Calu3 (cell line): Measurements from ENCODE around the gene WRAP53. TPM values are rescaled to one million over a fixed set of nuclear protein-coding genes. Genes with fewer than 3 reads are reported as not detected.

Source experiments
- BruUV-seq: library from RNA; stranded (reverse); fragments of 400-500 nt; replicated peaks from 2 replicates; lab custom pipeline; 2021; lab: Mats Ljungman, UMichigan
- CTCF ChIA-PET: fragments of 300-600 bp; sonication (Branson Sonifier 250); formaldehyde crosslinking; loops from one replicate; lab custom pipeline; 2022; ENCODE audit warnings: antibody characterized with exemption; lab: Charles Lee
- DNase-seq: peaks from one replicate; pipeline ENCODE4 v3.0.0; 2022
- H3K27ac Mint-ChIP-seq: one replicate; pipeline ENCODE4 v1.8.0; 2022; ENCODE audit warnings: mixed read lengths; ENCODE audit not compliant: unreplicated experiment
- H3K27me3 Mint-ChIP-seq: one replicate; pipeline ENCODE4 v1.8.0; 2022; ENCODE audit warnings: mixed read lengths; ENCODE audit not compliant: unreplicated experiment
- H3K36me3 Mint-ChIP-seq: one replicate; pipeline ENCODE4 v1.8.0; 2022; ENCODE audit warnings: mild to moderate bottlenecking, moderate library complexity, mixed read lengths; ENCODE audit not compliant: insufficient read depth, unreplicated experiment
- H3K4me1 Mint-ChIP-seq: one replicate; pipeline ENCODE4 v1.8.0; 2022; ENCODE audit warnings: mild to moderate bottlenecking, low read depth, mixed read lengths; ENCODE audit not compliant: unreplicated experiment
- H3K4me3 Mint-ChIP-seq: one replicate; pipeline ENCODE4 v1.8.0; 2022; ENCODE audit warnings: mild to moderate bottlenecking, low read depth, moderate library complexity, mixed read lengths; ENCODE audit not compliant: unreplicated experiment
- H3K9me3 Mint-ChIP-seq: one replicate; pipeline ENCODE4 v1.8.0; 2022; ENCODE audit warnings: low read depth, mixed read lengths; ENCODE audit not compliant: unreplicated experiment
- intact Hi-C: fragments of 100-400 bp; cut with micrococcal nuclease; formaldehyde crosslinking; loops from one replicate; pipeline ENCODE4 v1.10.0; 2022; ENCODE audit not compliant: unreplicated experiment
- total RNA-seq: library from RNA; stranded (reverse); gene quantifications from 2 replicates; pipeline ENCODE4 v1.2.3, GENCODE V29; 2022
- TF ChIP-seq, protein P1 (sequence below): fragments of 200-600 bp; IDR thresholded peaks from one replicate; pipeline ENCODE4 v1.8.0; 2022; ENCODE audit warnings: antibody characterized with exemption; ENCODE audit not compliant: unreplicated experiment

Gene WRAP53
- total RNA-seq, 1 experiment from 2014 or later = 10.1 TPM

DNA sequence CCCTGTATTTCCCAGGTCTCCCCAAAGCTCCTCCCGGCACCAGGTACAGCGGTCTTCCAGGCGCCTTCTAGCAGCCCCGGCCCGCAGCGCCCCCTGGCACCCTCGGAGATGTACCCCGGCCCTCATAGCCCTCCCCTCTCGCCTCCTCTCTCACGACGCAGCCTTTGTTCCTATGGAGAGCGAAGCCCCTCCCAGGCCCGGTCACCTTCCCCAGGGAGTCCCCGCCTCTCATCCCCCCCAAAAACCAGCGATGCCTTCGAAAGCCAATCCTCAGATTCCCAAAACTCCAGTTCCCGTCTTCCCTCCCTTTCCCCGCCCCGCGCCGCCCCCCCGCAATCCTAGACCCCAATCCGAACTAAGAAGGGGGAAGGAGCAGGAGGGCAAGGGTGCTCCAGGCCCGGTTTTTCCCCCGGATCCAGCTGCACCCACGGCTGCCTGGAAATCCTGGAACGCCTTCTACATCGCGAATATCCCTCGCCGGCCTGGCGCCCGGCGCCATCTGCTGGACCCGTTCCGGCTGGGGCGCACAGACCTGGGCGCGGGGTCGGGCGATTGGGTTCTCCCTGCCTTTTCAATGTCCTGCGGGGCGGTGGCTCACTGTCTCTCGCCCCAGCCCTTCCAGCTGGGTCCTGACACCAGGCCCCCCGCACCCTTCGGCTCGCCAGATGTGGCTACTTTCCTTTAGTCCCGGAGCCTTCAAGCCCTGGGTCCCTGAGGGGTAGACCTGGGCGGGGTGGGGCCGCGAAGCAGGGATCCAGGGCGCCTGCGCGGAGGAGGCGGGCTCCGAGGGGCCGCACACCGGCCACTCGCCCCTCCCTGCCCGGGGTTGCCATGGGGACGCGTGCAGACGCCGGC is 28.9 kb downstream of the WRAP53 start, which contains the start of gene DNAH2:
DNAH2 (plus strand) TSS at position 844 of the 855 bp plus-strand sequence. CDS start 1,991 bp downstream, outside the sequence.
- TF ChIP-seq, protein P1, sequence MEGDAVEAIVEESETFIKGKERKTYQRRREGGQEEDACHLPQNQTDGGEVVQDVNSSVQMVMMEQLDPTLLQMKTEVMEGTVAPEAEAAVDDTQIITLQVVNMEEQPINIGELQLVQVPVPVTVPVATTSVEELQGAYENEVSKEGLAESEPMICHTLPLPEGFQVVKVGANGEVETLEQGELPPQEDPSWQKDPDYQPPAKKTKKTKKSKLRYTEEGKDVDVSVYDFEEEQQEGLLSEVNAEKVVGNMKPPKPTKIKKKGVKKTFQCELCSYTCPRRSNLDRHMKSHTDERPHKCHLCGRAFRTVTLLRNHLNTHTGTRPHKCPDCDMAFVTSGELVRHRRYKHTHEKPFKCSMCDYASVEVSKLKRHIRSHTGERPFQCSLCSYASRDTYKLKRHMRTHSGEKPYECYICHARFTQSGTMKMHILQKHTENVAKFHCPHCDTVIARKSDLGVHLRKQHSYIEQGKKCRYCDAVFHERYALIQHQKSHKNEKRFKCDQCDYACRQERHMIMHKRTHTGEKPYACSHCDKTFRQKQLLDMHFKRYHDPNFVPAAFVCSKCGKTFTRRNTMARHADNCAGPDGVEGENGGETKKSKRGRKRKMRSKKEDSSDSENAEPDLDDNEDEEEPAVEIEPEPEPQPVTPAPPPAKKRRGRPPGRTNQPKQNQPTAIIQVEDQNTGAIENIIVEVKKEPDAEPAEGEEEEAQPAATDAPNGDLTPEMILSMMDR = peak; percentile 18
- H3K27me3 Mint-ChIP-seq = peaks cover 99% of the 10 kb centered on the region
- peak within 1 kb of the TSS; percentile 36 for H3K27ac Mint-ChIP-seq
- intact Hi-C loops = no loop called here
- H3K9me3 Mint-ChIP-seq = no peaks in the 10 kb centered on the region
- no TSS peak for BruUV-seq
- H3K4me1 Mint-ChIP-seq = peaks cover 17% of the 10 kb centered on the region
- CTCF ChIA-PET = interaction anchor here (0.6 to 1.6 kb wide), 3 partner anchors 30 to 157 kb away, joined by 3 to 4 read pairs (median 3); partner anchors contain the start of gene TP53
- DNase-seq = peak; percentile 77
- peak within 1 kb of the TSS; percentile 78 for H3K4me3 Mint-ChIP-seq
- H3K36me3 Mint-ChIP-seq = peaks cover 20% of the 10 kb centered on the region

DNA sequence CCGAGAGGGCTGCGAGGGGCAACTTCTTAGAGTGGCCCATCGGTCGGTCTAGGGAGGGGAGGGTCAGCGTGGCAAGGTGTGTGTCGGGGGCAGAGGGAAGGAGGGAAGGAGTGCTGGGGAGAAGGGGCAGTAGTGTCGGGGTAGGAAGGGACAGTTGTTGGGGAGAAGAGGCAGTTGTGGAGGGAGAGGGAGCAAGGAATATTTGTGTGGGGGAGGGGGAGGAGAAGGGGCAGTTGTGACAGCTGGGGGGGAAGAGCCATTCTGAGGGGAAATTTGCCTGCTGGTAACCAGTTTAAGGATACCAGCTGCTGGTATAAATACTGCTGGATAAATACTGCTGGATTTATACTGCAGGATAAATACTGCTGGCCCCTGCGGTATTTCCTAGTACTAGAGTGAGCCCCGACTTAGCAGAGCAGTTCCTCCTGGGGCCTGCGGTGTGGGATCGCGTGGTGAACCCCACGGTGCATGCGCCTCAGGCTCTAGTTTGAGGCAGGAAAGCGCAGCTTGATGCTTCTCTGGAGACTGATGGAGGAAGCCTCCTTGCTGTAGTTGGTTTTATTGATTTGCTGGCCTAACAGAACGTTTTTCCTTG is 29.6 kb downstream of the WRAP53 start:
- TF ChIP-seq, protein P1 = no peak
- no peak for DNase-seq
- H3K4me3 Mint-ChIP-seq = peak overlapping the region; percentile 78
- H3K4me1 Mint-ChIP-seq = peaks cover 17% of the 10 kb centered on the region
- peaks cover 99% of the 10 kb centered on the region for H3K27me3 Mint-ChIP-seq
- BruUV-seq = no TSS peak
- CTCF ChIA-PET = interaction anchor here (0.6 to 1.6 kb wide), 3 partner anchors 31 to 157 kb away, joined by 3 to 4 read pairs (median 3); partner anchors contain the start of gene TP53
- peaks cover 20% of the 10 kb centered on the region for H3K36me3 Mint-ChIP-seq
- intact Hi-C loops = no loop called here
- no peaks in the 10 kb centered on the region for H3K9me3 Mint-ChIP-seq
- peak overlapping the region; percentile 36 for H3K27ac Mint-ChIP-seq

DNA sequence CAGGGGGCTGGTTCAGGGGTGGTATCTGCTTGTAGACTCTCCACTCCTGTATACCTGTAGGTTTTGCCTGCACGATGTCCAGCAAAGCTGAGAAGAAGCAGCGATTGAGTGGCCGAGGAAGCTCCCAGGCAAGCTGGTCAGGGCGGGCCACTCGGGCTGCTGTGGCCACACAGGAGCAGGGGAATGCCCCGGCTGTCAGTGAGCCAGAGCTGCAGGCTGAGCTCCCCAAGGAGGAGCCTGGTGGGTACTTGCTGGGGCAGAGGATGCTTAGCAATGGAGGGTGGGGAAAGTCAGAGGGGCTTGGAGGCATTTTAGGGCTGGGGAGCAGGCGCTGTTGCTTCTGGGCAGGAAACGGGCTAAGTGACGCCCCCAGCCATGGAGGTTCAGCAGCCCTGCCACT is 31.4 kb downstream of the WRAP53 start:
- H3K36me3 Mint-ChIP-seq = peaks cover 20% of the 10 kb centered on the region
- intact Hi-C loops = no loop called here
- CTCF ChIA-PET = no interaction called here
- no TSS peak for BruUV-seq
- peaks cover 17% of the 10 kb centered on the region for H3K4me1 Mint-ChIP-seq
- TF ChIP-seq, protein P1 = no peak
- no peak overlapping the region for H3K4me3 Mint-ChIP-seq
- H3K27ac Mint-ChIP-seq = no peak overlapping the region
- no peak for DNase-seq
- H3K27me3 Mint-ChIP-seq = peaks cover 95% of the 10 kb centered on the region
- H3K9me3 Mint-ChIP-seq = no peaks in the 10 kb centered on the region

DNA sequence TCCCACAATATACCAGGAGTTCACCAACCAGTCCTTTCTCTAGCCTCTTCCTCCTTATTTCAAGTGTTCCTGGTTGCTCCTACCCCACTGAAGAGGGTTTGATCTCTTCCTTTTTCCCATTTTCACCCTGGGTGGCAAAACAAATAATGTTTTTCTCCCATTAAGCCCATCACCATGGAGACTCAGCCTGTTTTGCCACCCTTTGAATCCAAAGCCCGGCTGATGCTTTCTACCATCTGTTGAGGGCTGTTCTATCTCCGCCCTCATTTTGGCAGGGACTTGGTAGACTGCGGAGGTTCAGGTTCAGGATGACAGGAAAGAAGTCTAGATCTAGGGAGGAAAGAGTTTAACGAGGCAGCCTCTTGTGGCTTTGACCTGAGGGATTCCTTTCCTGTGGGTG is 31.8 kb downstream of the WRAP53 start:
- Mint-ChIP-seq H3K4me1 (peaks cover 17% of the 10 kb centered on the region), H3K27ac (no peak overlapping the region), H3K27me3 (peaks cover 91% of the 10 kb centered on the region), H3K36me3 (peaks cover 20% of the 10 kb centered on the region), H3K9me3 (no peaks in the 10 kb centered on the region), H3K4me3 (no peak overlapping the region)
- DNase-seq = no peak
- intact Hi-C loops = no loop called here
- TF ChIP-seq, protein P1 = no peak
- no TSS peak for BruUV-seq
- CTCF ChIA-PET = interaction anchor here (0.6 kb wide), 1 partner anchor 39 kb away, joined by 4 read pairs; no protein-coding TSS in a partner anchor
